Suprapubic skin (tissue), 4 donors: ENCODE measurements around the gene OR10V1. TPM values are rescaled to one million over a fixed set of nuclear protein-coding genes. Genes with fewer than 3 reads are reported as not detected.

Experiments used
- DNase-seq, 2 donors: peaks; one replicate each; pipeline ENCODE4 v3.0.0-alpha.2; 2019; ENCODE audit warnings: low spot score in 2 of 2
- H3K27ac ChIP-seq: fragments of 200-600 bp; sonication (generic); one replicate; pipeline ENCODE4 v1.5.1; 2019
- H3K27me3 ChIP-seq: fragments of 200-600 bp; sonication (generic); one replicate; pipeline ENCODE4 v1.5.1; 2019
- H3K36me3 ChIP-seq: fragments of 200-600 bp; sonication (generic); one replicate; pipeline ENCODE4 v1.5.1; 2019
- H3K4me1 ChIP-seq: fragments of 200-600 bp; sonication (generic); one replicate; pipeline ENCODE4 v1.5.1; 2019
- H3K4me3 ChIP-seq: fragments of 200-600 bp; sonication (generic); one replicate; pipeline ENCODE4 v1.5.1; 2019; ENCODE audit warnings: mild to moderate bottlenecking
- H3K9me3 ChIP-seq: fragments of 200-600 bp; sonication (generic); one replicate; pipeline ENCODE4 v1.5.1; 2019
- EP300 ChIP-seq: sonication (generic); formaldehyde crosslinking; IDR thresholded peaks from one replicate; pipeline ENCODE4 v1.6.1; 2017; ENCODE audit warnings: antibody characterized with exemption
- POLR2A ChIP-seq, 2 donors: fragments of 450-650 bp; IDR thresholded peaks; one replicate each; pipeline ENCODE4 v1.6.1; 2017; ENCODE audit warnings: antibody characterized with exemption in 2 of 2, mild to moderate bottlenecking in 2 of 2, moderate library complexity in 2 of 2
- POLR2AphosphoS5 ChIP-seq, 3 donors: sonication (generic); formaldehyde crosslinking; IDR thresholded peaks; one replicate each; pipeline ENCODE4 v1.6.1; 2017; ENCODE audit warnings: antibody characterized with exemption in 3 of 3
- WGBS: methylation state at CpG from one replicate; pipeline ENCODE4 v1.1.5; 2018; 5-methylcytosine and 5-hydroxymethylcytosine counted together
- total RNA-seq, 4 donors: library from RNA; depleted of rRNA; stranded (reverse); fragments of >200 nt; gene quantifications; one replicate each; pipeline ENCODE4 v1.1.0, GENCODE V29; 2016
- TF ChIP-seq, protein P1 (sequence below), 2 donors: fragments of 200-600 bp in 1 of 2; fragments of 450-650 bp in 1 of 2; sonication (generic) in 1 of 2; IDR thresholded peaks; one replicate each; pipeline ENCODE4 v1.5.1; 2016 to 2019; ENCODE audit warnings: antibody characterized with exemption in 2 of 2, mild to moderate bottlenecking in 1 of 2, moderate library complexity in 1 of 2

OR10V1 gene
- total RNA-seq, 4 donors from 2014 or later = not detected

DNA sequence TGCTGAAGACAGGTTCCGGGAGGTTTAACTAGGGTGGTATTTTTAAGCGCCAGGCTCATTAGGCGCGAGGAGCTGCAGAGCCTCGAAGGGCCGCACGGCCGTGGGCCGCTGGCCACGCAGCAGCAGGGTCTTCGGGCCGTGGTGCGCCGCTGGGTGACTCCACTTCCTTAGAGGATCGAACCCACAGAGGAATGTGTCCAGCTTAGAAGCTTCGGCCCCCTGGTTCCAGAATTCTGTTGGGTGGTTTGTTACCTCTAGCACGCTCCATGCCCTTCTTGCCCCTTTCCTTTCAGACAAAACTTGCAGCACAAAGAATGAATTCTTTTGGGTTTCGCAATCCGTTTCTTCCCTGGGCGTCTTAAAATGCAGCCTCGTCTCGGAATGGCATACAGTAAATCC is 44.0 kb downstream of the OR10V1 start:
- Histone ChIP-seq H3K36me3 (peaks cover 10% of the 10 kb centered on the region), H3K9me3 (no peaks in the 10 kb centered on the region), H3K4me3 (peak overlapping the region; percentile 98), H3K27me3 (no peaks in the 10 kb centered on the region), H3K27ac (peak overlapping the region; percentile 99), H3K4me1 (peaks cover 32% of the 10 kb centered on the region)
- 3% methylated on average over 22 of the region's 22 CpGs for WGBS
- DNase-seq = peak in 1 of 2 donors; percentile 70
- TF ChIP-seq POLR2A (IDR thresholded peaks at IDR 0.05) = no peak
- TF ChIP-seq, protein P1, sequence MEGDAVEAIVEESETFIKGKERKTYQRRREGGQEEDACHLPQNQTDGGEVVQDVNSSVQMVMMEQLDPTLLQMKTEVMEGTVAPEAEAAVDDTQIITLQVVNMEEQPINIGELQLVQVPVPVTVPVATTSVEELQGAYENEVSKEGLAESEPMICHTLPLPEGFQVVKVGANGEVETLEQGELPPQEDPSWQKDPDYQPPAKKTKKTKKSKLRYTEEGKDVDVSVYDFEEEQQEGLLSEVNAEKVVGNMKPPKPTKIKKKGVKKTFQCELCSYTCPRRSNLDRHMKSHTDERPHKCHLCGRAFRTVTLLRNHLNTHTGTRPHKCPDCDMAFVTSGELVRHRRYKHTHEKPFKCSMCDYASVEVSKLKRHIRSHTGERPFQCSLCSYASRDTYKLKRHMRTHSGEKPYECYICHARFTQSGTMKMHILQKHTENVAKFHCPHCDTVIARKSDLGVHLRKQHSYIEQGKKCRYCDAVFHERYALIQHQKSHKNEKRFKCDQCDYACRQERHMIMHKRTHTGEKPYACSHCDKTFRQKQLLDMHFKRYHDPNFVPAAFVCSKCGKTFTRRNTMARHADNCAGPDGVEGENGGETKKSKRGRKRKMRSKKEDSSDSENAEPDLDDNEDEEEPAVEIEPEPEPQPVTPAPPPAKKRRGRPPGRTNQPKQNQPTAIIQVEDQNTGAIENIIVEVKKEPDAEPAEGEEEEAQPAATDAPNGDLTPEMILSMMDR (IDR thresholded peaks at IDR 0.05) = peak in 1 of 2 donors; percentile 6
- TF ChIP-seq POLR2AphosphoS5 (IDR thresholded peaks at IDR 0.05) = no peak
- TF ChIP-seq EP300 = no peak

DNA sequence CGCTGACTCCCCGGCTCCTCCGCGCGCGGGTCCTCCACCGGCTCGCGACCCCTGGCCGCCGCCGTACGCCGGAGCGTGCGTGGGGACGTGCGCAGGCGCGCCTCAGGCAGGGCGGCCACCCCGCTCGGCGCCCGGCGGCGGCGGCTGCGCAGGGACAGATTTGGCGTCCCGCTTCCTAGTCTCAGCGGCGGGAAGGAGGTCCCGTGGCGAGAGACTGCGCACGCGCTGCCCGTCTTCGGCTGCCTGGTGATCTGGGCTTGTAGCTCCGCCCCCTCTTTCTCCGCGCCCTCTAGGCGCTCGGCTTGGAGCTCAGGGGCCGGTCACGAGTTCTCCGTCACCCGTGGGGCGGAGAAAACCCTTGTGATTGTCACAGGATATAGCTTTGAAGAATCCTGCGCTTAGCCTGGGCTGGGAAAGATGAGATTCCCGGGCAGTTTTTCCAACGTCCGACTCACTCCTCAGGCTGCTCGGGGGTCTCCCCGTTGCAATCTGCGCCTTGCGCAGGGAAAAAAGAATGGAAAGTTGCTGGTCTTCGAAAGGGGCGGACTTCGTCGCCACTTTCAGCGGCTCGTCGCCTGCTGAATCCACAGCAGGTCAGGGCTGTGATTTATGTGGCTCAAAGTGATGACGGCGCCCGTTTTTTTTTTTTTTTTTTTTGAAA is 44.6 kb downstream of the OR10V1 start, which contains the start of gene PATL1:
TSS of gene PATL1 (minus strand) at position 88 of the 661 bp plus-strand sequence. CDS start 142 bp downstream, outside the sequence.
- H3K4me1 ChIP-seq = peaks cover 32% of the 10 kb centered on the region
- under 1% methylated on average over 40 of the region's 68 CpGs for WGBS
- peak within 1 kb of the TSS; percentile 99 for H3K27ac ChIP-seq
- peak in 1 of 2 donors; percentile 82 for TF ChIP-seq POLR2A (IDR thresholded peaks at IDR 0.05)
- TF ChIP-seq EP300 = no peak
- TF ChIP-seq POLR2AphosphoS5 (IDR thresholded peaks at IDR 0.05) = peak in 2 of 3 donors; percentile 73 to 74
- TF ChIP-seq, protein P1 (IDR thresholded peaks at IDR 0.05) = no peak
- H3K4me3 ChIP-seq = peak within 1 kb of the TSS; percentile 98
- peaks cover 16% of the 10 kb centered on the region for H3K36me3 ChIP-seq
- no peaks in the 10 kb centered on the region for H3K27me3 ChIP-seq
- peak; percentile 99 to 100 for DNase-seq
- H3K9me3 ChIP-seq = no peaks in the 10 kb centered on the region

DNA sequence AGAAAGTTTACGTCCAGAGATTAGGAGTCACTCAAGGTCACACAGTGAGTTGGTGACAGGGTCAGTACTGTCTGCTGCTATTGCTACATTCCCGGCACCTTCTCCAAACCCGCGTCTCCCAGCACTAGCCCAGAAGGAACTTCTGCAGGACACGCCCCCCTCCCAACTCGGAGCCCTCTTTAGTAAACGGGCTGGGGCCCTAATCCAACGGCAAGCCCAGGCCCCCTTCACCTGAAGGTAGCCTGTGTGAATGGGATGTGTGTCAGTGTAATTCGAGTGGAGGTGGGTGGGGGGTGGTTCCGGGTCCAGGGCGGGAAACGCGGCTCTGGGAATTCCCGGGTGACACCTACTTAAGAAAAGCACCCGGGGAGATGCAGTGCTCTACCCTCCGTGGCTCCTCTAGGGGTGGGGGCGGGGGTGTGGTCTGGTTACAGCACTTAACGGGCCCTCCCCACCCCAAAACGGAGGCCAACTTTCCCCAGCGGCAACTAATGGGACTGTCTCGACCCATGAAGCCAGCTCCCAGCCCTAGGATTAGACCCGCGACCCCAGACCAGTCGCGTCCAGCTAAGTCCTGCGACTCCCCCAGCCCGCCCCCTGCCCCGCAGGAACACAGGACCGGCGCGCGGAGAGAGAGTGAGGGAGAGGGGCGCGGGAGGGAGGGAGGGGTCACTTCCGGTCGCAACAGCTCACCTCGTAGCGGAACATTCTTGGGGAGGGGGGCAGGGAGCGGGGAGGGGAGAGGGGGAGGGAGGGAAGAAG is 45.3 kb downstream of the OR10V1 start:
- peaks cover 32% of the 10 kb centered on the region for H3K4me1 ChIP-seq
- H3K27me3 ChIP-seq = no peaks in the 10 kb centered on the region
- peak overlapping the region; percentile 98 for H3K4me3 ChIP-seq
- DNase-seq = peak; percentile 83 to 88
- WGBS = under 1% methylated on average over 14 of the region's 39 CpGs
- peaks cover 23% of the 10 kb centered on the region for H3K36me3 ChIP-seq
- H3K27ac ChIP-seq = peak overlapping the region; percentile 99
- TF ChIP-seq, protein P1 (IDR thresholded peaks at IDR 0.05) = peak in 1 of 2 donors; percentile 21
- no peak for TF ChIP-seq POLR2A (IDR thresholded peaks at IDR 0.05)
- H3K9me3 ChIP-seq = no peaks in the 10 kb centered on the region

DNA sequence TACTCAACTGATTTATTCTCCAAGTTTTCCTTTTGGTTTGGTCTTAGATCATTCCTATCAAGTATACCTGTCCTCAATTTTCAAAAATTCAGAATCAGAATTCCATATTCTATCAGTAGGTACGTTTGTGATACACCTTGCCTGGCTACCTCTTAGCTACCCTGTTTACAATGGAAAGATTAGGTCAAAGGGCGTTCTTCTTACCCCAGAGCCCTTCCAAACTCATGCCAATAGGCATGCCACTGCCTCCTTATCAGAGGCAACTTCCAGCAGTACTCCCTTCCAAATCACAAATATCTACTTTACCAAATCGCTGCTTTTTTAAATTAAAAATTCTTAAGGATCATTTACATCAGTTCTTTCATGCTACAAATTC is 45.8 kb downstream of the OR10V1 start:
- peak overlapping the region; percentile 98 for H3K4me3 ChIP-seq
- no peaks in the 10 kb centered on the region for H3K9me3 ChIP-seq
- H3K27ac ChIP-seq = peak overlapping the region; percentile 99
- no peaks in the 10 kb centered on the region for H3K27me3 ChIP-seq
- peaks cover 32% of the 10 kb centered on the region for H3K4me1 ChIP-seq
- peaks cover 28% of the 10 kb centered on the region for H3K36me3 ChIP-seq
- TF ChIP-seq EP300 (no peak), POLR2A (IDR thresholded peaks at IDR 0.05) (no peak), POLR2AphosphoS5 (IDR thresholded peaks at IDR 0.05) (no peak)
- TF ChIP-seq, protein P1 (IDR thresholded peaks at IDR 0.05) = no peak
- WGBS = 24% methylated on average over 3 of the region's 3 CpGs
- DNase-seq = no peak

DNA sequence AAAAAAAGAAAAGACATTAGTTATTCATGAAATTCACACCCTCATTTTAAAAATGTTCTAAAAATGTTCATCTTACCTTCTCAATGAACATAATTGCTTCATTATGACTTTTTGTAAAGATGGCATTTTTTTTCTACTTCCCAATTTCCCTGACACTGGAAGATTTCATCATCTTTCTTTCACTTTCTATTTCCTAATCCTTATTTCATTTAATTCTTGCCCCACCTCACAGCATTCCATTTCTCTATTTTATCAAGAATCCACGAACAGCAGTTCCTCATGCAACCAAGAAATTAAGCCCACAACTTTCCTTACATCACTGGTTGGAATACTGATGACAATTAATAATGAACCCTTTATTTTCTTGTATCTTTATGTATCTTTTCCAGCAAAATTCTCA is 46.7 kb downstream of the OR10V1 start:
- WGBS = 27% methylated on average over 1 of the region's 1 CpG
- no peak for DNase-seq
- Histone ChIP-seq H3K4me3 (no peak overlapping the region), H3K9me3 (no peaks in the 10 kb centered on the region), H3K4me1 (peaks cover 32% of the 10 kb centered on the region), H3K27ac (no peak overlapping the region), H3K36me3 (peaks cover 35% of the 10 kb centered on the region), H3K27me3 (no peaks in the 10 kb centered on the region)
- TF ChIP-seq POLR2A (IDR thresholded peaks at IDR 0.05) (no peak), POLR2AphosphoS5 (IDR thresholded peaks at IDR 0.05) (no peak), EP300 (no peak)
- TF ChIP-seq, protein P1 (IDR thresholded peaks at IDR 0.05) = no peak
